NOMO-1 (cell line): ENCODE measurements around the gene ADCY5.

ENCODE experiments used
- DNase-seq, 2 experiments: peaks; one replicate each; lab custom pipeline; 2025; ENCODE audit not compliant: unreplicated experiment in 2 of 2; lab: John Stamatoyannopoulos, UW

Gene ADCY5

GRCh38 chr3:123431007-123431657 lies 17.8 kb downstream of the ADCY5 start:
- DNase-seq = no peak

GRCh38 chr3:123430266-123430665 lies 18.6 kb downstream of the ADCY5 start:
- no peak for DNase-seq

GRCh38 chr3:123429362-123430125 lies 19.3 kb downstream of the ADCY5 start:
- DNase-seq = no peak

- DNase-seq = no peak
Measured at GRCh38 chr3:123424999-123425712, 23.7 kb downstream of the ADCY5 start.

- DNase-seq = no peak
Measured at GRCh38 chr3:123424321-123424998, 24.4 kb downstream of the ADCY5 start.

GRCh38 chr3:123423806-123424205 lies 25.1 kb downstream of the ADCY5 start:
- DNase-seq = no peak

GRCh38 chr3:123423031-123423430 lies 25.9 kb downstream of the ADCY5 start:
- DNase-seq = no peak

GRCh38 chr3:123422457-123422856 lies 26.4 kb downstream of the ADCY5 start:
- no peak for DNase-seq

- DNase-seq = no peak
Measured at GRCh38 chr3:123421353-123422174, 27.3 kb downstream of the ADCY5 start.

GRCh38 chr3:123420416-123420968 lies 28.4 kb downstream of the ADCY5 start:
- DNase-seq = no peak

GRCh38 chr3:123419850-123420297 lies 29.0 kb downstream of the ADCY5 start:
- no peak for DNase-seq

GRCh38 chr3:123419181-123419849 lies 29.6 kb downstream of the ADCY5 start:
- DNase-seq = no peak

- no peak for DNase-seq
Measured at GRCh38 chr3:123416647-123417046, 32.2 kb downstream of the ADCY5 start.

GRCh38 chr3:123416173-123416572 lies 32.7 kb downstream of the ADCY5 start:
- no peak for DNase-seq

GRCh38 chr3:123414973-123415775 lies 33.7 kb downstream of the ADCY5 start:
- DNase-seq = no peak

- no peak for DNase-seq
Measured at GRCh38 chr3:123412811-123413604, 35.9 kb downstream of the ADCY5 start.

- no peak for DNase-seq
Measured at GRCh38 chr3:123412076-123412475, 36.8 kb downstream of the ADCY5 start.
